Ovary (tissue), 9 donors: ENCODE data around the gene AP3B1. TPM values are rescaled to one million over a fixed set of nuclear protein-coding genes. Genes with fewer than 3 reads are reported as not detected.

Experiments used
- DNase-seq, 5 donors: peaks; one replicate each; pipeline ENCODE4 v3.0.0-alpha.2; 2019 to 2020
- H3K27ac ChIP-seq, 2 donors: fragments of 200-600 bp; one replicate each; pipeline versions ENCODE4 v1.5.1 to v1.8.0; 2019 to 2022
- H3K27me3 ChIP-seq: fragments of 200-600 bp; one replicate; pipeline ENCODE4 v1.8.0; 2022
- H3K36me3 ChIP-seq: fragments of 200-600 bp; sonication (generic); one replicate; pipeline ENCODE4 v1.5.1; 2019
- H3K4me1 ChIP-seq: one replicate; pipeline ENCODE4 v1.8.1; 2013; ENCODE audit warnings: mild to moderate bottlenecking, moderate library complexity; ENCODE audit not compliant: insufficient read depth
- H3K4me3 ChIP-seq: fragments of 200-600 bp; sonication (generic); one replicate; pipeline ENCODE4 v1.5.1; 2017
- H3K9me3 ChIP-seq, 2 donors: fragments of 200-600 bp in 1 of 2; sonication (generic) in 1 of 2; one replicate each; pipeline versions ENCODE4 v1.5.1 to v1.8.1; 2013 to 2019; ENCODE audit warnings: mild to moderate bottlenecking in 1 of 2, moderate library complexity in 1 of 2
- CTCF ChIP-seq, 3 donors: fragments of 450-650 bp in 2 of 3; fragments of 200-600 bp in 1 of 3; IDR thresholded peaks; one replicate each; pipeline versions ENCODE4 v1.5.1 to v1.8.0; 2016 to 2022; ENCODE audit warnings: antibody characterized with exemption in 3 of 3, mild to moderate bottlenecking in 1 of 3
- EP300 ChIP-seq: sonication (generic); formaldehyde crosslinking; IDR thresholded peaks from one replicate; pipeline ENCODE4 v1.6.1; 2017; ENCODE audit warnings: antibody characterized with exemption
- POLR2A ChIP-seq: fragments of 450-650 bp; IDR thresholded peaks from one replicate; pipeline ENCODE4 v1.6.1; 2017; ENCODE audit warnings: antibody characterized with exemption, mild to moderate bottlenecking, moderate library complexity
- WGBS, 3 donors: extraction: QIAGEN DNeasy Blood & Tissue Kit in 1 of 3; methylation state at CpG; one replicate each; pipeline versions ENCODE4 v1.1.5 to v1.1.7; 2013 to 2017; 5-methylcytosine and 5-hydroxymethylcytosine counted together
- intact Hi-C, 4 donors: fragments of 100-400 bp; cut with DNase I; formaldehyde crosslinking; loops; one replicate each; pipeline versions ENCODE4 v1.11.0 to v1.15.1; 2022 to 2023
- polyA plus RNA-seq, 2 donors: library from polyadenylated mRNA; stranded (reverse); fragments of 200-250 nt in 1 of 2; fragments of 350-450 nt in 1 of 2; fragmentation: Illumina TruSeq in 1 of 2; extraction: RNeasy Lipid Tissue Mini Kit (QIAGEN cat#74804) in 1 of 2; gene quantifications; one replicate each; pipeline ENCODE4 v1.2.3, GENCODE V29; 2013 to 2014
- total RNA-seq, 7 donors: library from RNA; depleted of rRNA in 2 of 7; stranded (reverse); fragments of >200 nt in 2 of 7; fragmentation: NEBNext Ultra II Directional in 3 of 7; extraction: Animal tissue kit (Norgen Biotek cat#: 25700) in 3 of 7; gene quantifications; one replicate each; pipeline versions ENCODE4 v1.1.0 to v1.2.4, GENCODE V29; 2016 to 2023
- donor health status: DM: no; HTN: no; CAD: no; lungs with moderate emphysema.
- donor health status: DM: no; HTN: no; CAD: no.
- donor health status: Bipolar disorder and iron deficiency.
- donor health status: DM: yes; HTN: yes; CAD: no.
- donor health status: DM: no; HTN: no; CAD: no.
- donor health status: DM: yes; HTN: yes; CAD: no.

AP3B1 gene
- total and polyA plus RNA-seq, 9 donors: 14.5 to 38.8 (median 28.5) TPM

DNA sequence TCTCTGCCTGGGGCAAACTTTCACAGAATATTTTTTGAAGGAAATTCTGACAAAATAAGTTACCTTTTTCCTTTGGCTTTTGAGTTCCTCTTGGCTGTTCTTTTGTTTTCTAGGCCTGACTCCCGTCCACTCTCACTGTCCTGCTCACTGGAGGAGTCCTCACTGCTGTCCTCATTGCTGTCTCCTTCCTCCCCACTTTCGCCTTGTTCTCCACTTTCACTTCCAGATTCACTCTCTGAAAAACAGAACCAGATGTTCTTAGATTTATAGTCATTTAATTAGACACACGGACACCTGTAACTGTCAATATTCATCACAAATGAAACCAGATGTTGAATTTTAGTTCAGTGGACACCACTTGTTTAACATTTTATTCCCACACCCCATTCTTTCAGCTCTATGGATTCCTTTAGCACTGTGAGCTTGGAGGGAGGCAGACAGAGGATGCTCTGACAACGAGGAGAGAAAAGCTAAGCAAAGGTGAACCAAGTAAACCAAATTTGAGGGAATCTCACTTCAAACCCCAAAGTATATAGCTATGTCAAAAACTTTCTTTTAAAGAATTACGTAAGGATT lies 180.7 kb downstream of the AP3B1 start:
- Histone ChIP-seq H3K4me1 (no peaks in the 10 kb centered on the region), H3K36me3 (no peaks in the 10 kb centered on the region), H3K4me3 (no peak overlapping the region), H3K9me3 (no peaks in the 10 kb centered on the region), H3K27ac (no peak overlapping the region), H3K27me3 (no peaks in the 10 kb centered on the region)
- DNase-seq: no peak
- intact Hi-C loops: no loop called here
- TF ChIP-seq CTCF (IDR thresholded peaks at IDR 0.05) (no peak), POLR2A (no peak), EP300 (no peak)
- 87 to 91% (median 89%) methylated on average over 5 of the region's 5 CpGs for WGBS, 3 donors

DNA sequence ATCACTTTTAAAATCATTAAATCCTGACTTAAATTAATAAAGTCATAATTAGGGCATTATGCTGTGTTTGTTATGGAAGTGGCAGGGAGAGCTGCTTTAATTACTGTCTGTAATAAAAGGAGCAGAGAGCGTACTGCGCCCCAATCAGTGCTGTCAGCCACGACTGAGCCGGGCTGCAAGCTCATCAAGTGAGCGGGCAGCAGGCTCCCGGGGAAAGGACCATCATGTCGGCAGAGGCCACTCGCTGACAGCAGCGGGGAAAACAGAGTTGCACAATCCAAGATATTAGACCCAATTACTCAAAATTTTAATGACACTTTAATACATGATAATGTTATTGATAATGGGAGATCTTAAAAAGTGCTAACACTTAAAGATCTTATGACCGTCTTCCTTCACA lies 181.6 kb downstream of the AP3B1 start:
- WGBS, 3 donors: 90 to 93% (median 93%) methylated on average over 10 of the region's 10 CpGs
- no peak overlapping the region for H3K4me3 ChIP-seq
- no peaks in the 10 kb centered on the region for H3K4me1 ChIP-seq
- intact Hi-C loops: no loop called here
- TF ChIP-seq POLR2A: no peak
- TF ChIP-seq EP300: no peak
- H3K27ac ChIP-seq: no peak overlapping the region
- H3K27me3 ChIP-seq: no peaks in the 10 kb centered on the region
- no peaks in the 10 kb centered on the region for H3K36me3 ChIP-seq
- H3K9me3 ChIP-seq: no peaks in the 10 kb centered on the region
- DNase-seq: no peak

DNA sequence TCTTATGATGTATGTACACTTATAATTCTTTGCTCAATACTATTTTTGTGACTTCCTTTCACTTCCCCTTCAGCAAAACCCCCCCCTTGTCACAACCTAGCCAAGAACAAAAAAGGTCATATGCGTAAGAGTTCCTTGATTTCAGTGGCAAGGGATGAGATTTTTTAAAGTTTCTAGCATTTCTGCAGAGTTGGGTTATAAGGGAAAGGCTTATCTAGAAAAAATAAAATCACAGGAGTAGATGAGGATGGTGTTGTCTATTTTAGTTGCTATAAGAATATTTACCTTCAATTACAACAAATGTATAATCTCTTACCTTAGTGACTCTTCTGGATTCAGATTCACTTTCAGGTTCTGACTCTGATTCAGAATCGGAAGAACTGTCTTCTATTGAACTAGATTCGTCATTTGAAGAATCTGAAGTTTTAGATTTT lies 184.6 kb downstream of the AP3B1 start:
- H3K27ac ChIP-seq: no peak overlapping the region
- no peaks in the 10 kb centered on the region for H3K9me3 ChIP-seq
- H3K27me3 ChIP-seq: no peaks in the 10 kb centered on the region
- TF ChIP-seq POLR2A: no peak
- no peak overlapping the region for H3K4me3 ChIP-seq
- H3K4me1 ChIP-seq: no peaks in the 10 kb centered on the region
- WGBS, 3 donors: 94 to 97% (median 97%) methylated on average over 3 of the region's 3 CpGs
- DNase-seq: no peak
- intact Hi-C loops: no loop called here
- no peaks in the 10 kb centered on the region for H3K36me3 ChIP-seq

- no peak overlapping the region for H3K4me3 ChIP-seq
- no peak for TF ChIP-seq POLR2A
- no peak for TF ChIP-seq EP300
- no peak for TF ChIP-seq CTCF (IDR thresholded peaks at IDR 0.05)
- no peaks in the 10 kb centered on the region for H3K36me3 ChIP-seq
- no peaks in the 10 kb centered on the region for H3K27me3 ChIP-seq
- no peak for DNase-seq
- intact Hi-C loops: no loop called here
- no peaks in the 10 kb centered on the region for H3K4me1 ChIP-seq
- 90 to 92% (median 91%) methylated on average over 3 of the region's 3 CpGs for WGBS, 3 donors
- H3K27ac ChIP-seq: no peak overlapping the region
- no peaks in the 10 kb centered on the region for H3K9me3 ChIP-seq
Observed at GRCh38 chr5:78108564-78108963, 185.9 kb downstream of the AP3B1 start.

DNA sequence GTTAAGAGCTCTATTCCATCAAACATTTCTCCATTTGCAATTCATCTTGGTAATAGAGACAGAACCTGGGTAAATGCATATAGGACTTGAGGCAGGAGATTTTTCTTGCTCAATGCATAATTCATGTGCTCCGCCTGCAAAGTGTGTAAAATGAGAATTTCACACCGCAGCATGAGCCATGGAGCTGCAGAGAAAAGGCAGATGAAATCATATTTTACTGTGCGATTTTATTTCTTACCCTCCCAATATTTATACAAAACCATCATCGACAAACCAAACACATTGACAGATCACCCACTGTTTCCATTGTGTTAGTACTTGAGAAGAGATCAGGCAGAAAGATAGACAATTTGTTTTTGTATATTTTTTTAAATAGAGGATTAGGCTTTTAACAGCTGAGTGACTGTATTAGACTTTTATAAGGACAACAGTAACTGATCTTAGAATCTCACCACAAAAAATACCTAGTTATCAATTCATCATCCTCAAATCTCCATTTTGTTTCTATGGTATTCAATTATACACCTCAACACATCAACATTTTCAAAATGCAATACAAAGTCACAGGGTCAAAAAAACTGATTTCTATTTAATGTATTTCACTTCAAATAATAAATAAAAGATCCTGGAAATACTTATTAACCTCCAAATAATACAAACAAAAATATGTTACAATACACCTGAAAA lies 191.1 kb downstream of the AP3B1 start:
- Histone ChIP-seq H3K27ac (no peak overlapping the region), H3K36me3 (no peaks in the 10 kb centered on the region), H3K27me3 (no peaks in the 10 kb centered on the region), H3K4me1 (no peaks in the 10 kb centered on the region), H3K4me3 (no peak overlapping the region), H3K9me3 (no peaks in the 10 kb centered on the region)
- TF ChIP-seq CTCF (IDR thresholded peaks at IDR 0.05) (no peak), EP300 (no peak), POLR2A (no peak)
- intact Hi-C loops: no loop called here
- no peak for DNase-seq
- 95 to 97% (median 95%) methylated on average over 4 of the region's 4 CpGs for WGBS, 3 donors
